Transverse colon (tissue), 4 donors: ENCODE measurements around the gene SLC24A3. TPM values are rescaled to one million over a fixed set of nuclear protein-coding genes. Genes with fewer than 3 reads are reported as not detected.

Experiments used
- DNase-seq: peaks from one replicate; pipeline ENCODE4 v3.0.0-alpha.2; 2019
- H3K27ac ChIP-seq, 4 donors: fragments of 200-600 bp; sonication (generic); 2 replicates each; pipeline ENCODE4 v1.5.1; 2016 to 2018; ENCODE audit warnings: inconsistent platforms in 4 of 4
- H3K27me3 ChIP-seq: fragments of 200-600 bp; sonication (generic); 2 replicates; pipeline ENCODE4 v1.5.1; 2017; ENCODE audit warnings: inconsistent platforms
- H3K36me3 ChIP-seq, 4 donors: fragments of 200-600 bp; sonication (generic); 2 replicates each; pipeline ENCODE4 v1.5.1; 2017 to 2019; ENCODE audit warnings: inconsistent platforms in 4 of 4
- H3K4me1 ChIP-seq, 4 donors: fragments of 200-600 bp; sonication (generic); 2 replicates each; pipeline ENCODE4 v1.5.1; 2017 to 2020; ENCODE audit warnings: inconsistent platforms in 4 of 4
- H3K4me3 ChIP-seq, 4 donors: fragments of 200-600 bp; sonication (generic); 1 replicate in 1 of 4; 2 replicates in 3 of 4; pipeline versions ENCODE4 v1.5.1 to v1.6.1; 2017 to 2019; ENCODE audit warnings: inconsistent platforms in 4 of 4
- H3K9me3 ChIP-seq, 2 donors: fragments of 200-600 bp; sonication (generic); 2 replicates each; pipeline ENCODE4 v1.5.1; 2017 to 2019; ENCODE audit warnings: inconsistent platforms in 2 of 2
- EP300 ChIP-seq: sonication (generic); formaldehyde crosslinking; IDR thresholded peaks from one replicate; pipeline ENCODE4 v1.6.1; 2017; ENCODE audit warnings: antibody characterized with exemption, low read depth
- POLR2A ChIP-seq: fragments of 450-650 bp; IDR thresholded peaks from one replicate; pipeline ENCODE4 v1.6.1; 2016; ENCODE audit warnings: antibody characterized with exemption, mild to moderate bottlenecking, moderate library complexity
- POLR2AphosphoS5 ChIP-seq, 3 donors: sonication (generic); formaldehyde crosslinking; IDR thresholded peaks; one replicate each; pipeline ENCODE4 v1.6.1; 2016; ENCODE audit warnings: antibody characterized with exemption in 3 of 3
- WGBS, 2 donors: methylation state at CpG; one replicate each; pipeline ENCODE4 v1.1.5; 2018; ENCODE audit warnings: low coverage in 1 of 2; 5-methylcytosine and 5-hydroxymethylcytosine counted together
- in situ Hi-C, 4 donors: fragments of 200-750 bp; cut with MboI; loops; one replicate each; pipeline versions ENCODE4 v1.15.0 to v1.15.1; 2017; ENCODE audit warnings: low sequenced_read_pairs in 3 of 4, low pct_ligation_motif_present in 1 of 4, low pct_unique_long_range_greater_than_20kb in 1 of 4
- intact Hi-C: fragments of 100-400 bp; cut with DNase I; formaldehyde crosslinking; loops from one replicate; pipeline ENCODE4 v1.15.1; 2023; ENCODE audit warnings: low total_unique reads
- total RNA-seq, 4 donors: library from RNA; depleted of rRNA; stranded (reverse); fragments of >200 nt; gene quantifications; one replicate each; pipeline ENCODE4 v1.1.0, GENCODE V29; 2016
- TF ChIP-seq, protein P1 (sequence below), 5 experiments: fragments of 200-600 bp in 3 of 5; fragments of 450-650 bp in 2 of 5; sonication (generic) in 3 of 5; IDR thresholded peaks; 1 replicate in 2 of 5; 2 replicates in 3 of 5; pipeline ENCODE4 v1.5.1; 2016 to 2017; ENCODE audit warnings: antibody characterized with exemption in 5 of 5, inconsistent platforms in 3 of 5, mild to moderate bottlenecking in 2 of 5, moderate library complexity in 1 of 5

SLC24A3 gene
- total RNA-seq, 4 donors from 2014 or later = 4.4 to 6.7 (median 4.6) TPM

DNA sequence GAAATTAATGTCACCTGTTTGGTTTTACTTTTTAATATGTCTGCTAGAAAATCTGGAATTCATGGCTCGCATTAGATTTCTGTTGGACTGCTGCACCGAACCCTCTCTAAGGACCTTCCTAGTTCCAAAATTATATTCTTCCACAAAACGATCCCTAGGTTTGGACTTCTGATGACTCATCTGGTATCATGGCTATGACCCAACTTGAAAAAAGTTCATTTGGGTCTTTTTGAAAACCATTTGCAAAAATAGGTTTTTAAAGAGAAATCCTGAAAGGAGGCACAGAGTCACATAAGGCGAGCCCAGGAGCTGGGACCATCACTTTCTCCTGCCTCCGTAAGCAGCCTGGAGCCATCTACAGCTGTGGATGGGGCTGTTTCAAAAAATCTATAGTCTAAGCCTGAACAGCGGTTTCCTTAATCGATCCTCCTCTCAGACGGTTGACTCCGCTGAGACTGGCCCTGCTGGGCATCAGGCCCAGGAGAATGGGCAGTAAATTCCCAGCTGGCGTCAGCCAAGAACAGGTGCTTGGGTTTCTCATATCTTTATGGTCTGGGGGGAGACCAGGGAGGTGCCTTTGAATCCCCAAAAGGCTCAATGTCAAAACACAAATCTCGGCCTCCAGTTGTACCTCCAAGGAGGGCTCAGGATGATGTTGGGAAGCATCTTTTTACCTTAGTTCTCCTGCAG lies 44.6 kb downstream of the SLC24A3 start:
- no peaks in the 10 kb centered on the region for H3K9me3 ChIP-seq
- no peak overlapping the region for H3K27ac ChIP-seq
- 40 to 68% methylated on average over 9 to 11 of the region's 11 CpGs for WGBS, 2 donors
- H3K27me3 ChIP-seq = no peaks in the 10 kb centered on the region
- H3K36me3 ChIP-seq = no peaks in the 10 kb centered on the region
- TF ChIP-seq, protein P1, sequence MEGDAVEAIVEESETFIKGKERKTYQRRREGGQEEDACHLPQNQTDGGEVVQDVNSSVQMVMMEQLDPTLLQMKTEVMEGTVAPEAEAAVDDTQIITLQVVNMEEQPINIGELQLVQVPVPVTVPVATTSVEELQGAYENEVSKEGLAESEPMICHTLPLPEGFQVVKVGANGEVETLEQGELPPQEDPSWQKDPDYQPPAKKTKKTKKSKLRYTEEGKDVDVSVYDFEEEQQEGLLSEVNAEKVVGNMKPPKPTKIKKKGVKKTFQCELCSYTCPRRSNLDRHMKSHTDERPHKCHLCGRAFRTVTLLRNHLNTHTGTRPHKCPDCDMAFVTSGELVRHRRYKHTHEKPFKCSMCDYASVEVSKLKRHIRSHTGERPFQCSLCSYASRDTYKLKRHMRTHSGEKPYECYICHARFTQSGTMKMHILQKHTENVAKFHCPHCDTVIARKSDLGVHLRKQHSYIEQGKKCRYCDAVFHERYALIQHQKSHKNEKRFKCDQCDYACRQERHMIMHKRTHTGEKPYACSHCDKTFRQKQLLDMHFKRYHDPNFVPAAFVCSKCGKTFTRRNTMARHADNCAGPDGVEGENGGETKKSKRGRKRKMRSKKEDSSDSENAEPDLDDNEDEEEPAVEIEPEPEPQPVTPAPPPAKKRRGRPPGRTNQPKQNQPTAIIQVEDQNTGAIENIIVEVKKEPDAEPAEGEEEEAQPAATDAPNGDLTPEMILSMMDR (IDR thresholded peaks at IDR 0.05) = no peak
- no peak for TF ChIP-seq POLR2A
- no peak for TF ChIP-seq POLR2AphosphoS5 (IDR thresholded peaks at IDR 0.05)
- no peak for TF ChIP-seq EP300
- in situ Hi-C loops (no loop called here), intact Hi-C loops (no loop called here)
- H3K4me1 ChIP-seq = peaks cover 0 to 10% (median 0%) of the 10 kb centered on the region in 4 donors
- DNase-seq = no peak
- H3K4me3 ChIP-seq = no peak overlapping the region

DNA sequence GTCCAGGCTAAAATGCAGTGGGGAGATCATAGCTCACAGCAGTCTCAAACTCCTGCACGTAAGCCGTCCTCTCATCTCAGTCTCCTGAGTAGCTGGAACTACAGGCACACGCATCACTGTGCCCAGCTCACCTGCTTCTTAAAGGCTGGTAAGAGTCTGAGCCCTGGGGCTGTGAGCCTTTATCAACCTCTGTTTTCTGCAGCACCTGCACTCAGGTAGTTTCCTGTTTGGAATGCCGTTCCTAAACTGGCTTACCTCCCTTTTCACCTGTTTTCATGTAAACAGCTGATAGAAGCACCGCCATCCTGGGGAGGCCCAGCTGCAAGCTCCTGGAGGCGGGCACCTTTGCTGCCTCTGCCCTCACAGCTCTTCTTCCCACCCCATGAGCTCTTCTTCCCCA lies 45.4 kb downstream of the SLC24A3 start:
- Histone ChIP-seq H3K4me1 (peaks cover 0 to 7% (median 0%) of the 10 kb centered on the region in 4 donors), H3K27me3 (no peaks in the 10 kb centered on the region)
- no peak for TF ChIP-seq EP300
- TF ChIP-seq, protein P1 (IDR thresholded peaks at IDR 0.05) = no peak
- no peak for TF ChIP-seq POLR2AphosphoS5 (IDR thresholded peaks at IDR 0.05)
- TF ChIP-seq POLR2A = no peak

DNA sequence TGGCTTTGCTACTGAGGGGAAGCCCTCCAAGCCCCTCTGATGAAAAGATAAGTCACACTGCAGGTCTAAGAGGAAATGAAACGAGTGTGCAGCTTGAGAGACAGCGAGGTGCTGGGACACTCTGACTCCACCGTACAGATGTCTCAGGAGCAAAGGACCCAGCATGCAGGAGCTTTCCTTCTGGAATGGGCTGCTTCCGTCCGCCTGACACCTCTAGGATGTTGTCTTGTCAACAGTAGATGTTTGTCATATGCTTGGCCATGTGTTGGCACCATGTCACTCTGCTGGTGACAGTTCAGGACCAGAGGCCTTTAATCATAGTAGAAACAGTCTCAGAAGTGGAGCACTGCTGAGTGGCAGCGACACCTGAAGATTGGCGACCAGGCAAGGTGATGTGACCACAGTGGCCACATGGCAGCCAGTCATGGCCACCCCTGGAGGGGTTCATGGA lies 46.7 kb downstream of the SLC24A3 start:
- Histone ChIP-seq H3K36me3 (no peaks in the 10 kb centered on the region), H3K9me3 (no peaks in the 10 kb centered on the region), H3K27me3 (no peaks in the 10 kb centered on the region), H3K27ac (no peak overlapping the region), H3K4me3 (no peak overlapping the region), H3K4me1 (peaks cover 0 to 7% (median 0%) of the 10 kb centered on the region in 4 donors)
- in situ Hi-C loops = no loop called here
- no peak for TF ChIP-seq EP300
- TF ChIP-seq, protein P1 (IDR thresholded peaks at IDR 0.05) = no peak
- no peak for DNase-seq
- intact Hi-C loops = no loop called here
- WGBS, 2 donors = 60 to 83% methylated on average over 1 to 7 of the region's 7 CpGs

More for the DNA sequence above, 45.4 kb downstream of the SLC24A3 start:
- 53 to 57% methylated on average over 4 to 6 of the region's 6 CpGs for WGBS, 2 donors
- Histone ChIP-seq H3K4me3 (no peak overlapping the region), H3K36me3 (no peaks in the 10 kb centered on the region), H3K27ac (no peak overlapping the region), H3K9me3 (no peaks in the 10 kb centered on the region)
- in situ Hi-C loops = no loop called here
- intact Hi-C loops = no loop called here
- no peak for DNase-seq

DNA sequence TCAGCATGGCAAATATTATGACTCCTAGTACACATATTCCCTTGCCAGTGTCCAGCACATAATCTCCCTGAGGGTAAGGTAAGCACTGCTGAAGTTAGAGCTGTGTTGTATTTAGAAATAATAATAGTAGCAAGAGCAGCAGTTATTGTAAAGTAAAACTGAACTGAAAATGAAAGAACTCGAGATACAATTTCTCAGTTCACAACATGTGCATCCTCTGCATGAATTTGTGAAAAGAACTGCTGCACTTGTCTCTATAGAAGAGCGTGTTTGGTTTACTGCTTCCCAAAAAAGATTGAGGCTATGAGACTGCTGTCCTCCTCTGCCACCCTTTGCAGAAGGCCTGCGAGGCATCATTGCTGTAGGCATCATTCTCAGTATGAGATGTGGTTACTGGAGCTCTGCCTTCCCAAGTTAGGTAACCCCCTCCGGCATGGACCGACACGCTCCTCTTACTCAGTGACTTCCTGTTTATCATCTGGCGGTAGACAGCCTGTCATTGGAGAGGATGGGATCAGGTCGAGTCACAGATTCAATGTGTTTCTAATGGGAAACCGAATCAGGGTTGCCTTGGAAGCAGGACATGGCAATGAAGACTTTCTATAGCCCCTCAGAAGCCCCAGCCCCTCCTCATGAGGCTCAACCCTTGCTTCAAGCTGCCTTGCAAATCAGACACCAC lies 48.1 kb downstream of the SLC24A3 start:
- 47 to 86% methylated on average over 2 to 9 of the region's 9 CpGs for WGBS, 2 donors
- Histone ChIP-seq H3K27me3 (no peaks in the 10 kb centered on the region), H3K4me3 (no peak overlapping the region), H3K27ac (no peak overlapping the region), H3K36me3 (no peaks in the 10 kb centered on the region), H3K9me3 (no peaks in the 10 kb centered on the region), H3K4me1 (peaks cover 0 to 7% (median 0%) of the 10 kb centered on the region in 4 donors)
- intact Hi-C loops (no loop called here), in situ Hi-C loops (no loop called here)
- no peak for DNase-seq
- TF ChIP-seq POLR2AphosphoS5 (IDR thresholded peaks at IDR 0.05) = no peak
- TF ChIP-seq, protein P1 (IDR thresholded peaks at IDR 0.05) = no peak
- no peak for TF ChIP-seq EP300
- no peak for TF ChIP-seq POLR2A
